HG03064 (cell line): Measurements from ENCODE around the gene KIF3B.
"Not testable (repeated sequence)": the region's sequence is repeated elsewhere in the genome, so short reads cannot be mapped to it uniquely, and the experiment has no call there.

ENCODE experiments used
- ATAC-seq: cut with Tn5 transposase; IDR thresholded peaks from one replicate; pipeline ENCODE4 v1.9.1; 2021; ENCODE audit warnings: low read depth; ENCODE audit not compliant: unreplicated experiment

KIF3B gene

GRCh38 chr20:32326504-32326845 is 49.0 kb downstream of the KIF3B start:
- no peak for ATAC-seq

DNA sequence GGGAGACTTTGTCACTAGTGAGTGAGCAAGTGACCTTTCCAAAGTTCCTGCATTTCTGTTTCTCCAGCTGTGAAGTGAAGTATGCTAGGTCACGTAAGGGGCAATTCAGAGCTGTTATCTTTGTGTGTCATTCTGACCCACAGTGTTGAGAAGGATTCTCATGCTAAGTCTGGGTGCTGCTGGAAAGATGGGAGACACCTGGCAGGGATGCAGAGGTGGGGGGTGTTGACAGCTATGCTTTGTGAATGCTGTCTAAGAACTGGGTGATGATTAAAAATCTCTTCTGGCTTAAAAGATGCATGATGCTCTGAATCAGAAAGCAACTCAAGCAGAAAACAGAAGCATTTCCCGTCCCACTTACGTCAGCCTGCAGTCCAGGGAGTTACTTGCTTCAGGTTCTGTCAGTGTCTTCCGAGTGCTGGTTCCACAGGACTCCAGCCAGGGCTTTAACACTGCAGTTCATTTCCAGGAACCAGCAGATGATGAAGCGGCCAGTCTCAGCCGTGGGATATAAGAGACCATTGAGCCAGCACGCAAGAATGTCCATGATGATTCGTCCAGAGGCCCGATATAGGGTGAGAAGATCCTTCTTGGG is 49.7 kb downstream of the KIF3B start:
- ATAC-seq = no peak

DNA sequence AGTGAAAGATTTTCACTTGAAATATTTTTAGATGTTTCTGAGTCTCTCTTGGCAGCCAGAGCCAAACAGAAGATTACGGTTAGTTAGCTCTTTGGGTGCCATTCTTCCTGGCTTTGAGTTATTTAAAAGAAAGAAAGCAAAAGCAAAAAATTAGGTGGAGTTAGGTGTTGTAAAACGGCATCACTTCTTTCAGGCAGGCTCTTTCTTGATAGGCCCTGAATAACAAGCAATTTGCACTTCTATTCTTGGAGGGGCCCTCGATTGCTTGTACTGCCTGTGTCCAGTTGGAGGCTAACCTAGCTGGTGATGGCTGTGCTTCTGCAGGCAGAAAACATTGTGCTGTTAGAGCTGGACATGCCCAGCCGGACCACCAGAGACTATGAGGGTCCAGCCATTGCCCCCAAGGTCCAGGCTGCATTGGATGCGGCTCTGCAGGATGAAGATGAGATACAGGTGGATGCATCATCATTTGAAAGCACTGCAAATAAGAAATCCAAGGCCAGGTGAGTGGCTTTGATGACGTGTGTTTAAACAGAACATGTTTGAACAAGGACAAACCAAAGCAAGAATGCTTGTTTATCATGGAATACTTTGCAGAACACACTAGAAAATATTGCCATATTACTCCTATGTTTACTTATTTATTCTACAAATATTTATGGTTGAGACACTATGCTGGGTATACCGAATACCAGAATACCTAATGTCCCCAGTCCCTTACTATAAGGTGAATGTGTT is 52.5 kb downstream of the KIF3B start:
- no peak for ATAC-seq

GRCh38 chr20:32330555-32330897 is 53.1 kb downstream of the KIF3B start:
- ATAC-seq = no peak

DNA sequence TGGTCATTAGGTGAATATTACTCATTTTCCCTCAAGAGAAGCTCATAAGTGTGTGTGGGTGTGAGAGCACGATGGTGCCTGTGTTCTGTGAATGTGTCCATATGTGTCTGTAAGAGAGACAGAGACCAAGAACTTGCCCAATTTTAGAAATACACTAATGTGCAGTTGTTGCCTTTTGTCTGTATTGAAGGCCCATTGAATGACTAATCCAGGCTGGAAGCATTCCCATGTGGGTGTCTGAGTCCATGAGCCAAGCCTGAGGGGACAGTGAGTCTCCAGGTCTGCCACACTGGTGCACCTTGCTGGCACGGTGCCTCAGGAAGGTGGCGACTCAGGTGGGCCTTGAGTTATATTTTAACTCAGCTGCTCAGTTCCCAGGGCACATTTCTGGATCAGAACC is 55.2 kb downstream of the KIF3B start:
- no peak for ATAC-seq

- ATAC-seq = peak; percentile 61
Observed at GRCh38 chr20:32333181-32333987, 55.9 kb downstream of the KIF3B start.

GRCh38 chr20:32333988-32334885 is 56.8 kb downstream of the KIF3B start:
- ATAC-seq = no peak

DNA sequence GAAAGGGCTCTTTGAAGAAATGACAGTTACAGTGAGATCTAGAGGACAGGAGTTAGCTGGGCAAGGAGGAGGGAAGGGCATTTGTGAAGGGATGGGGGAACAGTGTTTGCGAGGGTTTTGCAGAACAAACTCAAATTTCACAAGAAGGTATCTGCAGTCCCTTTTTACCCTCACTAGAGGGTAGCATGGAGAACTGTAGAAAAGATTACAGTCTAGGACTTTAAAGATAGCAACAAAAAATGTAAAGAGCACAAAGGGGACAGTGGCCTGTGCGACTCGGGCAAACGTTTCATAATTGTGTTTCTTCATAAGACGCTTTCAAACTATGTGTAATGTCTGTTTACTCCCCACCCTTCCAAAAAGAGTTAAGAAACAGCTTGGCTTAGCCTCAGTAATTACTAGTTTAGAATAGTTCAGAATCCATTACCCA is 59.5 kb downstream of the KIF3B start:
- ATAC-seq = no peak

- no peak for ATAC-seq
Observed at GRCh38 chr20:32337937-32338661, 60.6 kb downstream of the KIF3B start.

DNA sequence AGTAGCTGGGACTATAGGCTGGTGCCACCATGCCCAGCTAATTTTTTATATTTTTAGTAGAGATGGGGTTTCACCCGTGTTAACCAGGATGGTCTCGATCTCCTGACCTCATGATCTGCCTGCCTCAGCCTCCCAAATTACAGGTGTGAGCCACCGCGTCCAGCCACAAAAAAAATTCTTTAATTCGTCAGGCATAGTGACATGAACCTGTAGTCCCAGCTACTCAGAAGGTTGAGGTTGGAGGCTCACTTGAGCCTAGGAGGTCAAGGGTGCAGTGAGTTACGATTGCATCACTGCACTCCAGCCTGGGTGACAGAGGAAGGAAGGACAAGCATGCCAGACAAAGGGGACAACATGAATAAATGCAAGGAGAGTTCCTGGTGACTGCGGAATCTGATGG is 61.2 kb downstream of the KIF3B start:
- no peak for ATAC-seq

DNA sequence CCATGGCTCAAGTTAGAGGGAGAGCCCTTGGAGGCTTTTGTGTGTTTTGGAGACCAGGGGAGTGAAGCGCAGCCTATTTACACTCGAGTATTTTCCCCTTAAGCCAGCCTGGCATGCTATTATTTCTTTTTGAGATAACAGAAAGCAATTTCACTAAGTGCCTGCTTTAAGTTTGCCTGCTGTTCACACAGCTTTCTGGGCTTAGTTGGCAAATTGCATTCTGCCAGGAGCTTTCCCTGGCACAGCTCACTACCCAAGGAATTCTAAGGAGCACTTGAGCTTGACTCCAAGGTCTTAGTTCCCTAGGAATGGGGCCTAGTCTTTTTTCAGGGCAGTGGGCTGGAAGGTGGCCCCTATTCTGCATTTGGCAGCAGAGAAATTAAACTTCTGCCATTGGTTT is 61.7 kb downstream of the KIF3B start:
- ATAC-seq = no peak

DNA sequence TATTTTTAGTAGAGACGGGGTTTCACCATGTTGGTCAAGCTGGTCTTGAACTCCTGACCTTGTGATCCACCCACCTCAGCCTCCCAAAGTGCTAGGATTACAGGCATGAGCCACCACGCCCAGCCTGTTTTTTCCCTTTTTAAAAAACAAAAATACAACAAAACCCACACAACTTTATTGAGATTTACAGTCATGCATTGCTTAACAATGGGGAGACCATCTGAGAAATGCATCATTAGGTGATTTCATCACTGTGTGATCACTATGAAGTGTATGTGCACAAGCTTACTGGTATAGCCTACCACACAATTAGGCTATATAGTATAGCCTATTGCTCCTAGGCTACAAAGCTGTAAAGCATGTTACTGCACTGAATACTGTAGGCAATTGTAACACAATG is 63.6 kb downstream of the KIF3B start:
- ATAC-seq = not testable (repeated sequence)

DNA sequence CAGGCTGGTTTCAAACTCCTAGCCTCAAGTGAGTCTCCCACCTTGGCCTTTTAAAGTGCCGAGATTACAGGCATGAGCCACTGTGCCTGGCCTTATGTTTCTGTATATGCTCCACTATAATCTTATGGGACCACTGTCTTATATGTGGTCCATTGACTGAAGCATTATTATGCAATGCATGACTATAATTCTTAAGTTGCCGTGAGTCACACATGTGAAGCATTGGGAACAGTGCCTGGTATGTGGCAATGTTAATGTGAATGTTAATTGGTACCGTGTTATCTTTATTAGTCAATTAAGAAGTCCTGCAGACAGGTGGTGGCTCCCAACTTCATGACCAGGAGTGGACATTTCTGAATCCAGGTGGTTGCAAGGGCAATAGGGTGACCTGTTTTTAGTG is 66.0 kb downstream of the KIF3B start:
- no peak for ATAC-seq

DNA sequence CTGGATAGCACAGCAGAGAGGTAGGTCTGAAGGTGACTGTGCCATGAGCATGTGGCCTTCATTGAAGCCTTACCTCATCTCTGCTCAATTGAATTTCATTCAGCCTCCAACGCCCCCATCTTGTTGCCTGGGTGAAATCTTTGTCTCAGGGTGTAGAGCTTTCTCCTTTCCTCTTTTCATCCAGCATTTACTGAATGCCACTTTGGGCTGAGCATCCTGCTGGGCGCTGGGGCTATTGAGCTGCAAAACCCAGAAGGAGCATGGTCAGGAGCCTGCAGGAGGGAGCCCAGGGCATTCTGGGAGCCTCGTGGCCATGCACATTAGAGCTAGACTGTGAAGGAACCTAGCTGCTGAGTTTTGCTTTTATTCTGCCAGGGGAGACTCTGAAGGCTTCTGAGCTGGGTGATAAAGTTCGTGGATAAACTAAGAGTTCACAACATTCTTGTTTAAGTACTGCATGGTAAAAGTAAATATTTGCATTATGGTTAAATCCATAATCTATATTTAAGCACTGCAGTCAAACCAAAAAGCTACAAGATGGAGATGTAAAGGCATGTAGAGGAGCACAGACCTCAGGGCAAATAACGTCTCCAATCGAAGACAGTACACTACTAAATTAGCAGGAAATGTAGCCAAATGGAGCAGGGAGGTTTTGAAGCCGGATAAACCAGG is 67.5 kb downstream of the KIF3B start:
- no peak for ATAC-seq

GRCh38 chr20:32348207-32348606 is 70.8 kb downstream of the KIF3B start:
- no peak for ATAC-seq

DNA sequence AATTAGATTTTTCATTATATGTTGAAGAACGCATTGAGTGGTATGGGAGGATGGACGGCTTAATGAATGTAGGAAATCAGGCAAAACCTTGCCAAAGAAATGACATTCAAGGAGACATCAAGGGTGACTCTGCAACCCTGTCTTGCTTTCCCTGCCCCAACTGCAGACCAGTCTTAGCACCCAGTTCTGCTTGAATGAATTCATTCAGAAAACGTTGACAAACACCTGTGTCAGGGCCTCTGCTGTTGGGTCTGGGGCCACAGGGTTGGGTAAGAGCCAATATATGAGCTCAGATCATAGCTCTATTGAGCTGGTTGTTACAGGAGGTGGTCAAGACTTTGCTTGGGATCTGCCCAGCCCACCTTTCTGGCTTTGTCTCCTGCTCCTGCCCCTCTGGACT is 73.0 kb downstream of the KIF3B start:
- no peak for ATAC-seq

- no peak for ATAC-seq
Observed at GRCh38 chr20:32352121-32352720, 74.8 kb downstream of the KIF3B start.

- ATAC-seq = no peak
Observed at GRCh38 chr20:32353848-32354496, 76.5 kb downstream of the KIF3B start.
